Retinal pigment epithelial cell (primary cell): ENCODE results near the gene PIGH.

Experiments
- DNase-seq: peaks from one replicate; pipeline ENCODE4 v3.0.0-alpha.2; 2010; ENCODE audit warnings: low read depth
- H3K4me3 ChIP-seq: 2 replicates; pipeline ENCODE4 v1.5.1; 2011; ENCODE audit warnings: mild to moderate bottlenecking, low read length, control low read depth, moderate library complexity
- TF ChIP-seq, protein P1 (sequence below): conservative IDR thresholded peaks from 2 replicates; pipeline ENCODE4 v1.5.1; 2011; ENCODE audit warnings: low read depth, low read length, control low read depth, inconsistent platforms

The PIGH gene

DNA sequence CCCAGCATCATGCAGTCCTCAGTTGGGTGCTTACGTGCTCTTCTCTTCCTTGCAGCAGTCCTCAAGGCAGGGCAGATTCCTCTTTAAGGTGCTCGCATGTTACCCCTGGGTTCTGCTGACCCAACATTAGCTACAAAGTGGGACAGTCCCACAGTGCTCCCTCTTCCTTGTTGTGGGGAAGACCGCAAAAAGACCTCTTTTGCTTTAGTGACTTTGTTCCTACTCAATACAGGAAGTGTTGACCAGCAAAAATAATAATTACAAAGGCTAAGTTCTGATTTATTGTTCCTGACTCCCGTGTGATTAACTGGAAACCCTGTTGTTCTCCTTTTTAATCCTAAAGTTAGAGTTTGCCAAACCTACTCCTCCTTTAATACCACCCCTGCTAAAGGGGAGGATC is 13.7 kb downstream of the PIGH start:
- no peak overlapping the region for H3K4me3 ChIP-seq
- TF ChIP-seq, protein P1, sequence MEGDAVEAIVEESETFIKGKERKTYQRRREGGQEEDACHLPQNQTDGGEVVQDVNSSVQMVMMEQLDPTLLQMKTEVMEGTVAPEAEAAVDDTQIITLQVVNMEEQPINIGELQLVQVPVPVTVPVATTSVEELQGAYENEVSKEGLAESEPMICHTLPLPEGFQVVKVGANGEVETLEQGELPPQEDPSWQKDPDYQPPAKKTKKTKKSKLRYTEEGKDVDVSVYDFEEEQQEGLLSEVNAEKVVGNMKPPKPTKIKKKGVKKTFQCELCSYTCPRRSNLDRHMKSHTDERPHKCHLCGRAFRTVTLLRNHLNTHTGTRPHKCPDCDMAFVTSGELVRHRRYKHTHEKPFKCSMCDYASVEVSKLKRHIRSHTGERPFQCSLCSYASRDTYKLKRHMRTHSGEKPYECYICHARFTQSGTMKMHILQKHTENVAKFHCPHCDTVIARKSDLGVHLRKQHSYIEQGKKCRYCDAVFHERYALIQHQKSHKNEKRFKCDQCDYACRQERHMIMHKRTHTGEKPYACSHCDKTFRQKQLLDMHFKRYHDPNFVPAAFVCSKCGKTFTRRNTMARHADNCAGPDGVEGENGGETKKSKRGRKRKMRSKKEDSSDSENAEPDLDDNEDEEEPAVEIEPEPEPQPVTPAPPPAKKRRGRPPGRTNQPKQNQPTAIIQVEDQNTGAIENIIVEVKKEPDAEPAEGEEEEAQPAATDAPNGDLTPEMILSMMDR: no peak
- DNase-seq: no peak

DNA sequence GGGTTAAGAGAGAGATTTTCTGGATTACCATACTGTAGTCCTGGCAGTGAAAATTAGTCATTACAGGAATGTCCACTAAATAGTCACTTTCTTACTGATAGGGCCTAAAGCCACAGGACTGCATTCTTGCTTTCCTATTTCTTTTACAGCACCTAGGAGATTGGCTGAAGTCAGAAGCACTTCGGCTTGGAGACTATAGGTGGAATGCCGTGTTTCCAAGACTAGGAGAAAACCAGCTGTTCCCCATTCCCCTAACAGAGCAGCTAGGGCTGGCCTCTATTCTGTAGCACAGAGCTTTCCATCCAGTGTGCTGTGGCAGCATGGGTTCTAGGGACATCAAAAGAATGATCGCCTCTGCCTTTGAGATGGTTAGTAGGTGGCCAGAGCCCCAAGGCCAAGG is 15.1 kb downstream of the PIGH start:
- no peak overlapping the region for H3K4me3 ChIP-seq
- no peak for DNase-seq
- TF ChIP-seq, protein P1: no peak

DNA sequence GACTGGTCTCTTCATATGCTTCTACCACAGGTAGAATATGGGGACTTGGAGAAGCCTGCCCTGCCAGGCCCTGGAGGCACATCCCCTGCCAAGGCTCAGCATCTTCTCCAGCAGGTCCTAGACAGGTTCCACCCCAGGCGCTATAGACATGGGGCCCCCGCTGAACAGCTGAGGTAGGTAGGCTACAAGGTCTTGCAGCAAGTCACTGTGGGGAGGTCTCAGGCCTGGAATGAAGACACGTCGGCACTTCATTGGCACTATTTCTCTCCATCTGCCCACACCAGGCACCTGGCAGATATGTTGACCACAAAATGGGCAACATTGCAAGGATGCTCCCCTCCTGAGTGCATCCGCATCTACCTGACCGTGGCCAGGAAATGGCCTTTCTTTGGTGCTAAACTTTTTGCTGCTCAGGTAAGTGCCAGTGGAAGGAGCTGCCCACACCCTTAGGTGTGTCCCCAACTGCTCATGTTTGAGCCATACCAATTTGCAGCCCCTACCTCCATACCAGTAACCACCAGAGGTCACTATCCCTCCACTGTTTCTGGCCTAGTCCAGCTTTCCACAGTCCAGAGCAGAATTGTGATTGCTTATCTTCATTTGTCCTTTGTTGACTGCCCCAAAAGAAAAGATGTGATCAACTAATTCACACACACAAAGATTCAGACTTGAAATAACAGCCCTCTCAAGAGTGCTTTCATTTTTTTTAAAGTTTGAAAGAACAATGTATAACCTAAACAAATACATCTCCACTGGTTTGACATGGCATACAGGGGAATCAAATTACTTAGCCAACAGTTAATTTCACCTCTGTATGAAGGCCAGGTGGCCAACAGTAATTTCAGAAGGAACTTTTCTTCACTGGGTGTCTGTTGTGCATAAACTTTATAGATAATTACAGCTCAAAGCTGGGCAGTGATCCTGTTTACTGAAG is 16.1 kb downstream of the PIGH start:
- TF ChIP-seq, protein P1: peak; percentile 87
- no peak for DNase-seq
- no peak overlapping the region for H3K4me3 ChIP-seq

DNA sequence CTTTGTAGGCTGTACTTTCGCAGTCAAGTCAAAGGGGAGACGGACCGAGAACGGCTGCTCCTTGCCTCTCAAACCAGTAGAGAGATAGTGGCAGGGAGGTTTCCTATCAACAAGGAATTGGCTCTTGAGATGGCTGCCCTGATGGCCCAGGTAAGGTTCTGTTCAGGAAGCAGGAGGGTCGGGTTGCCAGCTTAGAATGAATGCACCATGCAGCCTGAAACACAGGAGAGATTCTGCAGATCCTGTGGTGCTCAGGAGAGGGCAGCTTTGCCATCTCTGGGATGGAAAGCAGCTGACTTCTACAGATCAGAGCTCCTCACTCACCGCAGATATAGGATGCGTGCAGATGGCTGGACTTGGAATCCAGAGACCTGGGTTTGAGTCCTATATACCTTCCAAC is 18.0 kb downstream of the PIGH start:
- no peak for DNase-seq
- no peak overlapping the region for H3K4me3 ChIP-seq
- TF ChIP-seq, protein P1: no peak

DNA sequence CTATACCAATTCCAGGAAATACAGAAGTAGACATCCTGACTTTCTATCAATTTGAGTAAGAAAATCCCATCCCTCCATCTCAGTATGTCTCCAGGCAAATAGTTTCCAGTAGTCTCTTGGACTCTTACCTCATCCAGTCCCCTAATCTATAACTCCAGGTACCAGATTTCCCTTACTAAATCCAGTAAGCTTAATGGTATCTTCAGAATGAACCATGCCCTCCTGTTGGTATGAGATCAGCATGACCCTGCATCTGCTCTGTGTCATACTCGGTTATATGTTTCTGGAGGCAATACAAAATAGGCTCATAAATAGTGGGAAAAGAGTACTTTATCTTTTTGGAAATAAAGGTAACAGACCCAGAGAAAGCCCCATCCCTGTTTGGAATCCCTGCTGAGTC is 18.4 kb downstream of the PIGH start:
- TF ChIP-seq, protein P1: no peak
- no peak for DNase-seq

DNA sequence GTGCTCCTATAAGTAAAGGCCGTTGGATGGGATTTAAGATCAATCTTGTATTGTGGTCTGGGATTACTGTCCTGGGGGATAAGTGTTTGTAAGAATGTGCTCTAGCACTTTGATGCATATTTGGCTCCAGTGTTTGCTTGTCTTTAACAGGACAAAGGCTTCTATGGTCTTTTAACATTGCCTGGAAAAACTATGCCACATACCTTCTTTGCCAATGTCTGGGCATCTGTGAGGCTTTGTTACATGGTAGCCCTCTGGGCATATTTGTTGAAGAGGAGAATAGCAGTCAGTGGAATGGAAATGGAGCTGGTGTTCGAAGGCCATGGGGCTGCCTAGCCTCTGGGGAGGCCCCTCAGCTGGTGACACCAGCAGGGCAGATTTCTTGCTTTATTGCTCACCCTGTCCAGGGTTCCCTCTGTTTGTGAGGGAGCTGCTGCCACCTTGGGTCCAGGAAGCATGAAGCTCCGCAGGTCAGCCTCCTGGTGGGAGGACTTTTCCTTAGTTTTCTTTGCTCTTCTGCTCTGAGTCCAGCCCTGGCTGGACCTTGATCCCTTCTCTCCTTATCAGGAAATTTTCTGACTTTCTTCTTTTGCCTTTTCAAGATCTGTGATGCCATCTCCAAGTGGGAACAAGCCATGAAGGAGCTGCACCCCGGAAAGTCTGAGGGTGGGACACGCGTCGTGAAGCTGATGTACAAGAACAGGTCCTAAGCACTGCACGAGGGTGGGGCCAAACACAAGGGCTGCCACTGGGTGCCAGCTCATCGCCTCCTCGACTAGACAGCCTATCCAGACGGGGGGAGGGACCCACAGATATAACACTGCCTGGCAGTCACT is 19.5 kb downstream of the PIGH start:
- TF ChIP-seq, protein P1: no peak
- DNase-seq: no peak
- no peak overlapping the region for H3K4me3 ChIP-seq

More for the DNA sequence above, 18.4 kb downstream of the PIGH start:
- H3K4me3 ChIP-seq: no peak overlapping the region
